Stimulated activated CD8-positive, alpha-beta memory T cell treated with anti-CD3 and anti-CD28 coated beads, Interleukin-15, amount 100 ng/mL, for 1 hour (primary cell): ENCODE results near the gene TUBGCP6.

Source experiments
- DNase-seq: peaks from one replicate; pipeline ENCODE4 v3.0.0-alpha.2; 2020; ENCODE audit warnings: low read depth

Gene TUBGCP6, protein sequence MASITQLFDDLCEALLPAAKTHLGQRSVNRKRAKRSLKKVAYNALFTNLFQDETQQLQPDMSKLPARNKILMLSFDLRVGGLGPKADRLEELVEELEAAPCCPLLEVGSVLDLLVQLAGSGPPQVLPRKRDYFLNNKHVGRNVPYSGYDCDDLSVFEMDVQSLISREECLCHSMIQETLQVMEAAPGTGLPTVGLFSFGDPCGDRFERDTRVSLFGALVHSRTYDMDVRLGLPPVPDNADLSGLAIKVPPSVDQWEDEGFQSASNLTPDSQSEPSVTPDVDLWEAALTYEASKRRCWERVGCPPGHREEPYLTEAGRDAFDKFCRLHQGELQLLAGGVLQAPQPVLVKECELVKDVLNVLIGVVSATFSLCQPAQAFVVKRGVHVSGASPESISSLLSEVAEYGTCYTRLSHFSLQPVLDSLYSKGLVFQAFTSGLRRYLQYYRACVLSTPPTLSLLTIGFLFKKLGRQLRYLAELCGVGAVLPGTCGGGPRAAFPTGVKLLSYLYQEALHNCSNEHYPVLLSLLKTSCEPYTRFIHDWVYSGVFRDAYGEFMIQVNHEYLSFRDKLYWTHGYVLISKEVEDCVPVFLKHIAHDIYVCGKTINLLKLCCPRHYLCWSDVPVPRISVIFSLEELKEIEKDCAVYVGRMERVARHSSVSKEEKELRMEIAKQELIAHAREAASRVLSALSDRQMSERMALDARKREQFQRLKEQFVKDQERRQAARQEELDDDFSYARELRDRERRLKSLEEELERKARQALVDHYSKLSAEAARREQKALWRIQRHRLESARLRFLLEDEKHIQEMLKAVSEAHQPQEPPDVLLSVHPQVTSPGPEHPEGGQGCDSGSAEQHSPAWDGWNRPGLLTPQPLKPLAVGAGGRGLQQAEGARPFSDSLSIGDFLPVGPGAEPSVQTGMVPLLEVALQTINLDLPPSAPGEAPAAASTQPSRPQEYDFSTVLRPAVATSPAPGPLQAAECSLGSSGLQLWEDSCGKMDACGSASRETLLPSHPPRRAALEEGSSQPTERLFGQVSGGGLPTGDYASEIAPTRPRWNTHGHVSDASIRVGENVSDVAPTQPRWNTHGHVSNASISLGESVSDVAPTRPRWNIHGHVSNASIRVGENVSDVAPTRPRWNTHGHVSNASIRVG (N-terminal part only)

DNA sequence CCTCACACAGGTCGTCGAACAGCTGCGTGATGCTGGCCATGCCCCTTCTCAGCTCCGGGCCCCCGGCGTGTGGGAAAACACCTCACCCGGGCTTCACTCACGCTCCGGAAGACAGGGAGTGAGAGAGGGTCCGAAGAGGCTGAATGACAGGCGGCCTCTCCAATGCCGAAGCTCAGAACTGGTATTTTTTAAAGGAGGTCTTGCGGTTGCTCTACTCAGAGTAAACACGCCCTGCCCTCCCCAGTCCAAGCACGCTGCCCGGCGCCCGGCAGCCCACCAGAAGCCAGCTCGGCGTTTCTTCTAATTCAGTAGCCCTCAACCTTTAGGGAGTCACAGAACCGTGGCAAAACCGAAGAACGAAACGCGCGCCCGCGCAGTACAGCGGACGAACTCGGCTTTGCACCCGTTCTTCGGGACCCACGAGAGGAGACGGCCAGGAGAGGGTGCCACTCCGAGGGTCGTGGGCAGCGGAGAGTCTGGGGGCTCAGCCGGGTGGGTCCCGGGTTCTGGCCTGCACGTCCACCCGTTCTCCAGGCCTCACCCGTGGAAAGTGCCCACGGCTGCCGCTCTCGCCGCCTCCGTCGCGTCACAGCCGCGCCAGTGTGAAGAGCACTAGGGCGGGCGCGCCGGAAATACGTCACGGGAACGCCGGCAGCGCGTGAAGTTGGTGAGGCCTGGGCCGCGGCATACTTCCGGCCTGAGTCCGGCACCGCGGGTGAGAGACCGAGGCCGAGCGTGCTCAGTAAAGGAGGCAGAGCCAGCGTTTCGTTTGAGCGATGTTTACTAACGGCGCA is at the start of gene TUBGCP6:
TSS of gene TUBGCP6 (minus strand) at position 604 of the 794 bp plus-strand sequence. CDS start at position 40, 564 bp downstream.
- peak; percentile 82 for DNase-seq

GRCh38 chr22:50294319-50294656 is 49.5 kb upstream of the TUBGCP6 start:
- no peak for DNase-seq

- DNase-seq: no peak
Measured at GRCh38 chr22:50293441-50294318, 48.9 kb upstream of the TUBGCP6 start.

- DNase-seq: no peak
Measured at GRCh38 chr22:50292643-50293440, 48.0 kb upstream of the TUBGCP6 start.

DNA sequence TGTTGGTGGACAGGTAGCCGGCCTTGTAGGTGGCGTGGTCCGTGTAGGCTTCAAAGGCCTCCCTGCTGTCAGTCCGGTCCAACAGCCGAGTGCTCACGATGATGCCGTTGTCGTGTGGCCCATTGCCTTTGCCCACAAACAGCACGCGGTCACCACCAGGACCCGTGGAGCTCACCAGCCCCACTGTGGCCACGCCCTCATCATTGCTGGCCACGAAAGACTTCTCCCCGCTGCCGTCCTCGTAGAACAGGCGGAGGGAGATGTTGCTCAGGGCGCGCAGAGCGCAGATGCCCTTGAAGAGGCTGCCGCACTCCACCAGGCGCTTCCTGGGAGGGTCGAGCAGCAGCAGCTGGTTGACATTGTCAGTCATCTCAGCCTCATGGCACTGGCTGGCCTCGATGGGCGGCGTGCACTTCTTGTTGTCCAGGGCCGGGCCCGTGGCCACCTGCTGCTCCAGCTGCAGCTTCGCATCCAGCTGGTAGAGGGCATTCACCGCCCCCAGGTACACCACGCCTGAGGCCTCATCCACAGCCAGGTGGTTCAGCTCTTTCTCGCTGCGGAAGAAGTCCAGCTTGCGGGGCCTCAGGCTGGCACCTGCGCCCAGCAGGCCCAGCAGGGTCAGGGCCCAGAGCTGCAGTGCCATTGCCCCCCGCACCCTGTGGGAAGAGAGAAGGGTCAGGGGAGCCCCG is 45.3 kb upstream of the TUBGCP6 start:
- DNase-seq: no peak

DNA sequence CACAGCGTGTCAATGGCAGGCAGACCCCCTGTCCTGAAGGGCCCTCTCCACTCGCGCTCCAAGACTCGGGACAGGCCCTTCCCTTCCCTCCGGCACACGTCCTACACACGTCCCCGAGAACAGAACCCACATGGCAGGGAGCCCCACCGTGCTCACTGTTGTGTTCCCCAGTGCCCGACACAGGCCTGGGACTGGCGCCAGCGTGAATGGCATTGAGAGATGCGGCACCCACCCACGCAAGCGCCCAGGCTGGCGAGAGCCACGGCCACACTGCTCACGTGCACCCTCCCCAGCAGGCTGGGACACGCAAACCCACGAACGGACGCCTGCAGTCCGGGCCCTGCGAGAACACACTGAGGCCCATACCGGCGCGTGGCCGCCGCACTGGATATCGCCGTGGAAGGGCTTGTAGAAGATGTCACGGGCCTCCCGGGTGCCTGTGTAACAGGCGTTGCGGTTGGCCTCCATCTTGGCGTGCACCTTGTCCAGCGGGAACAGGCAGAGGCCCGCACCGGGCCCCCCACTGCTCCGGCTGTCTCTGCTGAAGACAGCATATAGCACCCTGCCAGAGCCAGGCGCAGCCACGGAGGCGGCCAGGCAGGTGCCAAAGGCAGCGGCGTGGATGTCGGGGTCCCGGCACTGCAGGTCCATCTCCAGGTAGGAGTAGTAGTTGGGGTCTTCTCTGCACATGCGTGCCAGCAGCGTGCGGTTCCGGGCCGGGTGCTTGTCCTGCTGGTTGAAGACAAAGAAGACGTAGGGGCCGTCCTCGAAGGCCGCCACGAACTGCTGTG is 44.5 kb upstream of the TUBGCP6 start:
- DNase-seq: no peak

- DNase-seq: no peak
Measured at GRCh38 chr22:50287731-50288130, 42.9 kb upstream of the TUBGCP6 start.

DNA sequence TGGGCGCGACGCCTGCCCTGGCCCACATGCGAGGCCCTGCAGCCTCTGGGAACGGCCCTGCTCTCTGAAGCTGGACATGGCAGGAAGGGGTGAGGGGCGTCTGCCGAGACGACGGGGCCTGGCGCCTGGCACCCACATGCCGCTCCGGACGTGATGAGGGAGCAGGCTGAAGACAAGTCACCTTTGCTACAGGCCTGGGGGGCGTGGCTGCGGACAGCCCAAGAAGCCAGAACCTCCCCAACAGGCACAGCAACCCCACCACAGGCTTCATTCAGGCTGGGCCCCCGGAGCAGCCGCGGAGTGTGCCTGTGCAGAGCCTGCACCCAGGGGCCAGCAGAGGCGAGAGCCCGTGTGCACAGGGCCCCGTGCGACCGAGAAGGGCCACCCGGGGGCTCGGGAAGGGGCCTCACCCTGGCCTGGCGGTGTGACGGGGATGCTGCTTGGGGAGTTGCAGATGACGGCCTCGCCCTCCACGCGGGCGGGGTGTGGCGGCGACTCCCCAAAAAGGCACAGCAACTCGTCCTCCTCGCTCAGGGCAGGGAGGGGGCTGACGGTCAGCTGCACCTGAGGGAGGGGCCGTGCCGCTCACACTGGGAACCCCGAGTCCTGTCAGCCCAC is 42.0 kb upstream of the TUBGCP6 start:
- no peak for DNase-seq

GRCh38 chr22:50286275-50286674 is 41.5 kb upstream of the TUBGCP6 start:
- DNase-seq: no peak

GRCh38 chr22:50285568-50286229 is 40.9 kb upstream of the TUBGCP6 start:
- no peak for DNase-seq

GRCh38 chr22:50284479-50284878 is 39.7 kb upstream of the TUBGCP6 start:
- no peak for DNase-seq

- no peak for DNase-seq
Measured at GRCh38 chr22:50283821-50284220, 39.0 kb upstream of the TUBGCP6 start.

GRCh38 chr22:50282361-50283155 is 37.7 kb upstream of the TUBGCP6 start:
- DNase-seq: no peak

- no peak for DNase-seq
Measured at GRCh38 chr22:50281957-50282356, 37.1 kb upstream of the TUBGCP6 start.

DNA sequence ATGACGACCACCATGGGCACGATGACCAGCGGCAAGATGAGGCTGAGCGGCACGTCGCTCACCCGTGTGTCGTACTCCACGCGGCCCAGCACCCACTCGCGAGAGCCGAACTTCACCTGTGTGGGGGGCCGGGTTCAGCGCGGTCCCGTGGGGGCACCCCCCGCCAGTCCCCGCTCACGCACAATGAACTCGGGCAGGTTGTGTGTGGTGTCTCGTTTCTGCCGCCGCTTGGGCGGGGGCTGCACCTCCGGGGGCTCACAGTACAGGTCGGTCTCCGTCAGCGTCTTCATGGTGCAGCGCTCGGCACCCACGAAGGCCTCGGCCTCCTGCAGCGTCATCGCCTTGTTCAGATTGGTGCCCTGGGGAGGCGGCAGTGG is 36.5 kb upstream of the TUBGCP6 start:
- no peak for DNase-seq

GRCh38 chr22:50280708-50281383 is 36.0 kb upstream of the TUBGCP6 start:
- no peak for DNase-seq
